RWPE2 (cell line): ENCODE measurements around the gene ME2.

Source experiments
- ATAC-seq: fragments of 200-7000 bp; cut with Tn5 transposase; 3 replicates; pipeline ENCODE4 v1.9.1; 2021; ENCODE audit warnings: low read depth
- DNase-seq: peaks from one replicate; pipeline ENCODE4 v3.0.0-alpha.2; 2020; ENCODE audit warnings: low spot score
- H3K27ac ChIP-seq: fragments of 450-650 bp; 2 replicates; pipeline ENCODE4 v1.5.1; 2017; ENCODE audit warnings: mild to moderate bottlenecking; ENCODE audit not compliant: poor library complexity, severe bottlenecking
- H3K27me3 ChIP-seq: fragments of 250-450 bp; sonication (Bioruptor Pico); 2 replicates; pipeline ENCODE4 v1.5.1; 2021; ENCODE audit warnings: mild to moderate bottlenecking, moderate library complexity; ENCODE audit not compliant: insufficient read depth, poor library complexity, severe bottlenecking
- H3K36me3 ChIP-seq: fragments of 250-450 bp; sonication (Bioruptor Pico); 2 replicates; pipeline ENCODE4 v1.5.1; 2020; ENCODE audit warnings: low read depth, mild to moderate bottlenecking, moderate library complexity
- H3K4me1 ChIP-seq: fragments of 250-450 bp; sonication (Bioruptor Pico); 2 replicates; pipeline ENCODE4 v1.5.1; 2021; ENCODE audit warnings: mild to moderate bottlenecking, moderate library complexity; ENCODE audit not compliant: insufficient read depth, poor library complexity, severe bottlenecking
- H3K4me3 ChIP-seq: fragments of 250-450 bp; sonication (Bioruptor Pico); 2 replicates; pipeline ENCODE4 v1.5.1; 2021; ENCODE audit warnings: mild to moderate bottlenecking, moderate library complexity; ENCODE audit not compliant: severe bottlenecking
- H3K9me3 ChIP-seq: fragments of 250-450 bp; sonication (Bioruptor Pico); 2 replicates; pipeline ENCODE4 v1.5.1; 2021; ENCODE audit warnings: mild to moderate bottlenecking, moderate library complexity; ENCODE audit not compliant: severe bottlenecking
- TF ChIP-seq, protein P1 (sequence below): fragments of 450-650 bp; IDR thresholded peaks from one replicate; pipeline ENCODE4 v1.5.1; 2017; ENCODE audit warnings: mild to moderate bottlenecking, moderate library complexity; ENCODE audit not compliant: poor library complexity, severe bottlenecking

ME2 gene

GRCh38 chr18:50950626-50951025 lies 71.7 kb downstream of the ME2 start:
- ATAC-seq (no peak), DNase-seq (no peak)
- H3K4me1 ChIP-seq = no peaks in the 10 kb centered on the region
- H3K27me3 ChIP-seq = no peaks in the 10 kb centered on the region
- TF ChIP-seq, protein P1, sequence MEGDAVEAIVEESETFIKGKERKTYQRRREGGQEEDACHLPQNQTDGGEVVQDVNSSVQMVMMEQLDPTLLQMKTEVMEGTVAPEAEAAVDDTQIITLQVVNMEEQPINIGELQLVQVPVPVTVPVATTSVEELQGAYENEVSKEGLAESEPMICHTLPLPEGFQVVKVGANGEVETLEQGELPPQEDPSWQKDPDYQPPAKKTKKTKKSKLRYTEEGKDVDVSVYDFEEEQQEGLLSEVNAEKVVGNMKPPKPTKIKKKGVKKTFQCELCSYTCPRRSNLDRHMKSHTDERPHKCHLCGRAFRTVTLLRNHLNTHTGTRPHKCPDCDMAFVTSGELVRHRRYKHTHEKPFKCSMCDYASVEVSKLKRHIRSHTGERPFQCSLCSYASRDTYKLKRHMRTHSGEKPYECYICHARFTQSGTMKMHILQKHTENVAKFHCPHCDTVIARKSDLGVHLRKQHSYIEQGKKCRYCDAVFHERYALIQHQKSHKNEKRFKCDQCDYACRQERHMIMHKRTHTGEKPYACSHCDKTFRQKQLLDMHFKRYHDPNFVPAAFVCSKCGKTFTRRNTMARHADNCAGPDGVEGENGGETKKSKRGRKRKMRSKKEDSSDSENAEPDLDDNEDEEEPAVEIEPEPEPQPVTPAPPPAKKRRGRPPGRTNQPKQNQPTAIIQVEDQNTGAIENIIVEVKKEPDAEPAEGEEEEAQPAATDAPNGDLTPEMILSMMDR = no peak
- no peak overlapping the region for H3K4me3 ChIP-seq
- no peaks in the 10 kb centered on the region; the same call in 1 of the 2 replicates for H3K36me3 ChIP-seq
- H3K27ac ChIP-seq = no peak overlapping the region
- no peaks in the 10 kb centered on the region for H3K9me3 ChIP-seq

GRCh38 chr18:50953822-50954221 lies 74.9 kb downstream of the ME2 start:
- H3K9me3 ChIP-seq = no peaks in the 10 kb centered on the region
- no peaks in the 10 kb centered on the region for H3K4me1 ChIP-seq
- TF ChIP-seq, protein P1 = no peak
- ATAC-seq = no peak
- H3K4me3 ChIP-seq = no peak overlapping the region
- no peak for DNase-seq
- H3K27ac ChIP-seq = no peak overlapping the region
- H3K27me3 ChIP-seq = no peaks in the 10 kb centered on the region
- no peaks in the 10 kb centered on the region for H3K36me3 ChIP-seq

DNA sequence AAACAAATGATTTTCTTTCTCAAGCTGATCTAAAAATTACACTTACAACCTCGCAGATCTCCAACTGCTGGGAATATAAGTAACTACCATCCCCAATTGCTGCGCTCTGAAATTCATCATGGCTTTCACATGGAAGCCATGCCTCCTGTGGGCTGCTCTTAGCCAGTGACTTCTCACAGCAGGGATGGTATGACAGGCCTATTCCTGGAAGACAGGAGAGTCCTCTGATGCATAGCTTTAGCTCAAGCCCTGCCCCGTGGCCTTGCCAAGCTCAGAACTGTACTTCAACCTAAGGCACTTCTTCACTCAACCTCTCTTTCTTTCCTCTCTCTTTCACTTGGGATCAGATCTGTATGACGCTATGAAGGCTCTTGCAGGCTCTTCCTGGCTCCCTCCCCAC lies 76.3 kb downstream of the ME2 start:
- no peak overlapping the region for H3K27ac ChIP-seq
- no peaks in the 10 kb centered on the region for H3K36me3 ChIP-seq
- no peaks in the 10 kb centered on the region for H3K9me3 ChIP-seq
- ATAC-seq (no peak), DNase-seq (no peak)
- no peaks in the 10 kb centered on the region for H3K4me1 ChIP-seq
- no peaks in the 10 kb centered on the region for H3K27me3 ChIP-seq
- H3K4me3 ChIP-seq = no peak overlapping the region
- TF ChIP-seq, protein P1 = no peak

DNA sequence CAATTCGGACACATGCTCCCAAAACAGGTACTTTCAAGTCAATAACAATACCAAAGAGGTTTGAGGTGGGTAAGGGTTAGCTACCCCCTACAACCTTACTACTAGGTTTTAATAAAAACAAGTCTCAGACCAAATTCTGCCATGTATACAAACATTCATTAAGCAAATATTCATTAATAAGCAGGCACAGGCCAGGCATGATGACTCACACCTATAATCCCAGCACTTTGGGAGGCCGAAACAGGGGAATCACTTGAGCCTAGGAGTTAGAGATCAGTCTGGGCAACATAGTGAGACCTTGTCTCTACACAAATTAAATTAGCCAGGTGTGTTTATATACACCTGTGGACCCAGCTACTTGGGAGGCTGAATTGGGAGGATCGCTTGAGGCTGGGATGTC lies 77.2 kb downstream of the ME2 start:
- H3K27ac ChIP-seq = no peak overlapping the region
- H3K27me3 ChIP-seq = no peaks in the 10 kb centered on the region
- no peaks in the 10 kb centered on the region for H3K9me3 ChIP-seq
- no peaks in the 10 kb centered on the region for H3K4me1 ChIP-seq
- H3K4me3 ChIP-seq = no peak overlapping the region
- no peaks in the 10 kb centered on the region for H3K36me3 ChIP-seq
- DNase-seq (no peak), ATAC-seq (no peak)
- TF ChIP-seq, protein P1 = no peak

DNA sequence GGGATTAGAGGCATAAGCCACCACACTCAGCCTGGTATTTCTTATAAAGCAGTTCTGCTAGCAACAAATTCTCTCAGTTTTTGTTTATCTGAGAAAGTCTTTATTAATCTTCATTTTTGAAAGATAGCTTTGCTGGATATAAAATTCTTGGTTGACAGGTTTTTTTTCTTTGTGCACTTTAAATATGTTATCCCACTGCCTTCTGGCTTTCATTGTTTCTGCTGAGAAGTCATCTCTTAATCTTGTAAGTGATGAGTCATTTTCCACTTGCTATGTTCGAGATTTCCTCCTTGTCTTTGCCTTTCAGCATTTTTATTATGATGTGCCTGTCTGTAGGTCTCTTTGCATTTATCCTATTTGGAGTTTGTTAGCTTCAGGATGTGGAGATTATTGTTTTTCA lies 83.1 kb downstream of the ME2 start:
- no peak overlapping the region for H3K4me3 ChIP-seq
- H3K27ac ChIP-seq = no peak overlapping the region
- H3K4me1 ChIP-seq = no peaks in the 10 kb centered on the region
- ATAC-seq (no peak), DNase-seq (no peak)
- no peaks in the 10 kb centered on the region for H3K9me3 ChIP-seq
- TF ChIP-seq, protein P1 = no peak
- H3K27me3 ChIP-seq = no peaks in the 10 kb centered on the region
- no peaks in the 10 kb centered on the region for H3K36me3 ChIP-seq
